ENCODE measurements around the gene EHF. TPM values are rescaled to one million over a fixed set of nuclear protein-coding genes. Genes with fewer than 3 reads are reported as not detected.

Gene EHF
- polyA plus RNA-seq, 1 donor (not counting 4 experiments of a cell fraction or from before 2014, with no cell fraction given), result 64.2 TPM

- no peaks in the 10 kb centered on the region for H3K79me2 ChIP-seq (ENCODE audit: control insufficient read depth, insufficient read depth, low read length)
- DNase-seq (ENCODE audit: low read depth, low spot score), result no peak
- dilution Hi-C loops (cut with MboI; ENCODE audit: extremely low pct_ligation_motif_present, low sequenced_read_pairs), result no loop called here
- FAIRE-seq, result no peak
- peak overlapping the region; percentile 52 for H3K9ac ChIP-seq (ENCODE audit: control insufficient read depth, extremely low read depth, insufficient read depth, low read length)
- no peak overlapping the region for H2AFZ ChIP-seq (ENCODE audit: control insufficient read depth, low read length)
- H3K36me3 ChIP-seq (ENCODE audit: control insufficient read depth in 2 of 2, extremely low read depth in 1 of 2, insufficient read depth in 2 of 2, low read length in 2 of 2), result peaks cover 31 to 61% of the 10 kb centered on the region in 2 experiments
- H3K4me1 ChIP-seq (ENCODE audit: control insufficient read depth, extremely low read depth, insufficient read depth, low read length), result peaks cover 45% of the 10 kb centered on the region
- no peaks in the 10 kb centered on the region for H3K9me1 ChIP-seq (ENCODE audit: control insufficient read depth, extremely low read depth, insufficient read depth, low read length)
- H3K4me3 ChIP-seq (ENCODE audit: control insufficient read depth in 2 of 3, extremely low read depth in 1 of 3, insufficient read depth in 2 of 3, low read depth in 1 of 3, low read length in 3 of 3), result no peak overlapping the region
- H3K4me2 ChIP-seq (ENCODE audit: control insufficient read depth, extremely low read depth, insufficient read depth, low read depth, low read length), result peak overlapping the region; percentile 47
- TF ChIP-seq EZH2 (IDR thresholded peaks at IDR 0.05; ENCODE audit: low read length), result no peak
- no peak for TF ChIP-seq CTCF (optimal IDR thresholded peaks at IDR 0.05 in 1 of 3, IDR thresholded peaks at IDR 0.05 in 1 of 3, conservative IDR thresholded peaks at IDR 0.05 in 1 of 3; ENCODE audit: extremely low read depth in 1 of 3, insufficient read depth in 2 of 3, low read length in 3 of 3)
- H3K27me3 ChIP-seq (ENCODE audit: control insufficient read depth, extremely low read depth, insufficient read depth, low read length), result no peaks in the 10 kb centered on the region
- peak overlapping the region; percentile 74 for H3K27ac ChIP-seq (ENCODE audit: control insufficient read depth, insufficient read depth, low read length)
- no peaks in the 10 kb centered on the region for H3K9me3 ChIP-seq (ENCODE audit: control insufficient read depth, low read depth, low read length)
- no peaks in the 10 kb centered on the region for H4K20me1 ChIP-seq (ENCODE audit: control insufficient read depth, extremely low read depth, insufficient read depth, low read length)
Observed at GRCh38 chr11:34653031-34653430, 32.1 kb downstream of the EHF start.

- Histone ChIP-seq H4K20me1 (ENCODE audit: control insufficient read depth, extremely low read depth, insufficient read depth, low read length) (no peaks in the 10 kb centered on the region), H3K27me3 (ENCODE audit: control insufficient read depth, extremely low read depth, insufficient read depth, low read length) (no peaks in the 10 kb centered on the region), H3K27ac (ENCODE audit: control insufficient read depth, insufficient read depth, low read length) (peak overlapping the region; percentile 74), H3K4me3 (ENCODE audit: control insufficient read depth in 2 of 3, extremely low read depth in 1 of 3, insufficient read depth in 2 of 3, low read depth in 1 of 3, low read length in 3 of 3) (peak overlapping the region in 2 of 3 experiments; percentile 3 to 21), H3K9me1 (ENCODE audit: control insufficient read depth, extremely low read depth, insufficient read depth, low read length) (no peaks in the 10 kb centered on the region), H3K9ac (ENCODE audit: control insufficient read depth, extremely low read depth, insufficient read depth, low read length) (peak overlapping the region; percentile 52), H3K4me1 (ENCODE audit: control insufficient read depth, extremely low read depth, insufficient read depth, low read length) (peaks cover 45% of the 10 kb centered on the region), H2AFZ (ENCODE audit: control insufficient read depth, low read length) (no peak overlapping the region), H3K4me2 (ENCODE audit: control insufficient read depth, extremely low read depth, insufficient read depth, low read depth, low read length) (peak overlapping the region; percentile 47), H3K36me3 (ENCODE audit: control insufficient read depth in 2 of 2, extremely low read depth in 1 of 2, insufficient read depth in 2 of 2, low read length in 2 of 2) (peaks cover 31 to 61% of the 10 kb centered on the region in 2 experiments), H3K79me2 (ENCODE audit: control insufficient read depth, insufficient read depth, low read length) (no peaks in the 10 kb centered on the region), H3K9me3 (ENCODE audit: control insufficient read depth, low read depth, low read length) (no peaks in the 10 kb centered on the region)
- dilution Hi-C loops (cut with MboI; ENCODE audit: extremely low pct_ligation_motif_present, low sequenced_read_pairs), result no loop called here
- peak; percentile 14 to 66 (median 28) for TF ChIP-seq CTCF (optimal IDR thresholded peaks at IDR 0.05 in 1 of 3, IDR thresholded peaks at IDR 0.05 in 1 of 3, conservative IDR thresholded peaks at IDR 0.05 in 1 of 3; ENCODE audit: extremely low read depth in 1 of 3, insufficient read depth in 2 of 3, low read length in 3 of 3)
- no peak for TF ChIP-seq EZH2 (IDR thresholded peaks at IDR 0.05; ENCODE audit: low read length)
- peak; percentile 84 for FAIRE-seq
- DNase-seq (ENCODE audit: low read depth, low spot score), result peak; percentile 62
Observed at GRCh38 chr11:34653851-34654482, 33.1 kb downstream of the EHF start.

Data from keratinocyte (primary cell).